GM19025 (cell line): ENCODE data around the gene CNTRL.
A peak's percentile ranks its signal among the peaks of the same experiment; 100 is the strongest.
"Not testable (repeated sequence)": the region's sequence is repeated elsewhere in the genome, so short reads cannot be mapped to it uniquely, and the experiment has no call there.

ENCODE experiments used
- ATAC-seq: cut with Tn5 transposase; IDR thresholded peaks from one replicate; pipeline ENCODE4 v1.9.1; 2021; ENCODE audit warnings: mild to moderate bottlenecking, low read depth, moderate library complexity; ENCODE audit not compliant: unreplicated experiment

CNTRL gene

GRCh38 chr9:121129384-121129783 is 54.6 kb downstream of the CNTRL start:
- not testable (repeated sequence) for ATAC-seq

- no peak for ATAC-seq
Observed at GRCh38 chr9:121133104-121133816, 58.5 kb downstream of the CNTRL start.

GRCh38 chr9:121135642-121136041 is 60.9 kb downstream of the CNTRL start:
- ATAC-seq: no peak

GRCh38 chr9:121138561-121138960 is 63.8 kb downstream of the CNTRL start:
- ATAC-seq: no peak

GRCh38 chr9:121138973-121139372 is 64.2 kb downstream of the CNTRL start:
- ATAC-seq: no peak

- ATAC-seq: no peak
Observed at GRCh38 chr9:121140162-121140561, 65.4 kb downstream of the CNTRL start.

GRCh38 chr9:121141306-121141705 is 66.6 kb downstream of the CNTRL start:
- no peak for ATAC-seq

- no peak for ATAC-seq
Observed at GRCh38 chr9:121141706-121142105, 67.0 kb downstream of the CNTRL start.

GRCh38 chr9:121143771-121144170 is 69.0 kb downstream of the CNTRL start:
- no peak for ATAC-seq

GRCh38 chr9:121144482-121144881 is 69.7 kb downstream of the CNTRL start:
- no peak for ATAC-seq

GRCh38 chr9:121150188-121150587 is 75.4 kb downstream of the CNTRL start:
- no peak for ATAC-seq

- ATAC-seq: no peak
Observed at GRCh38 chr9:121153642-121154041, 78.9 kb downstream of the CNTRL start.

- no peak for ATAC-seq
Observed at GRCh38 chr9:121154782-121155181, 80.0 kb downstream of the CNTRL start.

GRCh38 chr9:121156263-121156731 is 81.5 kb downstream of the CNTRL start:
- peak; percentile 70 for ATAC-seq

GRCh38 chr9:121157939-121158338 is 83.2 kb downstream of the CNTRL start:
- no peak for ATAC-seq

GRCh38 chr9:121160025-121160424 is 85.3 kb downstream of the CNTRL start:
- no peak for ATAC-seq

- no peak for ATAC-seq
Observed at GRCh38 chr9:121168052-121168451, 93.3 kb downstream of the CNTRL start.

GRCh38 chr9:121169094-121169601 is 94.4 kb downstream of the CNTRL start:
- no peak for ATAC-seq

GRCh38 chr9:121171236-121171635 is 96.5 kb downstream of the CNTRL start:
- ATAC-seq: no peak

- no peak for ATAC-seq
Observed at GRCh38 chr9:121172726-121173487, 98.2 kb downstream of the CNTRL start.

GRCh38 chr9:121173501-121173900 is 98.7 kb downstream of the CNTRL start:
- ATAC-seq: no peak
